Superior temporal gyrus (tissue), 1 donor: ENCODE measurements around the gene PHETA2.
"Not testable (repeated sequence)": the region's sequence is repeated elsewhere in the genome, so short reads cannot be mapped to it uniquely, and the experiment has no call there.

ENCODE experiments used
- DNase-seq: peaks from one replicate; pipeline ENCODE4 v3.0.0-alpha.2; 2016; ENCODE audit errors: extremely low spot score

PHETA2 gene

GRCh38 chr22:42069801-42070516, 4.1 kb upstream of the PHETA2 start:
- DNase-seq, result peak; percentile 30

GRCh38 chr22:42070517-42071422, 3.3 kb upstream of the PHETA2 start, which contains the start of gene NAGA:
Gene NAGA, minus strand, starts transcription at chr22:42070812. Its CDS starts 515 bp downstream, at chr22:42070297.
- DNase-seq, result peak; percentile 93

- DNase-seq, result not testable (repeated sequence)
Measured at GRCh38 chr22:42071508-42071907, 2.5 kb upstream of the PHETA2 start.

- DNase-seq, result no peak
Measured at GRCh38 chr22:42072606-42073330, 1.3 kb upstream of the PHETA2 start.

GRCh38 chr22:42073621-42074041, 417 bp upstream of the PHETA2 start:
- no peak for DNase-seq

GRCh38 chr22:42074846-42075676, 1.0 kb downstream of the PHETA2 start:
- no peak for DNase-seq

- DNase-seq, result no peak
Measured at GRCh38 chr22:42076764-42077485, 2.9 kb downstream of the PHETA2 start.

GRCh38 chr22:42077486-42078125, 3.6 kb downstream of the PHETA2 start:
- no peak for DNase-seq

- no peak for DNase-seq
Measured at GRCh38 chr22:42078469-42079318, 4.6 kb downstream of the PHETA2 start.

- peak; percentile 99 for DNase-seq
Measured at GRCh38 chr22:42079319-42080251, 5.5 kb downstream of the PHETA2 start, which contains the start of gene SMDT1. Gene SMDT1, plus strand, starts transcription at chr22:42079700. Its CDS starts 69 bp downstream, at chr22:42079769.

GRCh38 chr22:42080287-42080686, 6.2 kb downstream of the PHETA2 start:
- DNase-seq, result peak; percentile 81

- DNase-seq, result no peak
Measured at GRCh38 chr22:42083119-42083518, 9.1 kb downstream of the PHETA2 start.

GRCh38 chr22:42084874-42085273, 10.8 kb downstream of the PHETA2 start:
- DNase-seq, result no peak

- no peak for DNase-seq
Measured at GRCh38 chr22:42086051-42086450, 12.0 kb downstream of the PHETA2 start.

GRCh38 chr22:42090596-42091454, 16.8 kb downstream of the PHETA2 start, which contains the start of gene NDUFA6:
Gene NDUFA6, minus strand, starts transcription at chr22:42090772. Its CDS starts 28 bp downstream, at chr22:42090744.
- DNase-seq, result peak; percentile 100

GRCh38 chr22:42091455-42091782, 17.4 kb downstream of the PHETA2 start:
- no peak for DNase-seq

GRCh38 chr22:42101199-42101598, 27.2 kb downstream of the PHETA2 start:
- no peak for DNase-seq
